ENCODE results near the gene KRTAP5-11. TPM values are rescaled to one million over a fixed set of nuclear protein-coding genes. Genes with fewer than 3 reads are reported as not detected.
"Not testable (repeated sequence)": the region's sequence is repeated elsewhere in the genome, so short reads cannot be mapped to it uniquely, and the experiment has no call there.

The KRTAP5-11 gene
- total RNA-seq, 1 donor from 2014 or later, result not detected

DNA sequence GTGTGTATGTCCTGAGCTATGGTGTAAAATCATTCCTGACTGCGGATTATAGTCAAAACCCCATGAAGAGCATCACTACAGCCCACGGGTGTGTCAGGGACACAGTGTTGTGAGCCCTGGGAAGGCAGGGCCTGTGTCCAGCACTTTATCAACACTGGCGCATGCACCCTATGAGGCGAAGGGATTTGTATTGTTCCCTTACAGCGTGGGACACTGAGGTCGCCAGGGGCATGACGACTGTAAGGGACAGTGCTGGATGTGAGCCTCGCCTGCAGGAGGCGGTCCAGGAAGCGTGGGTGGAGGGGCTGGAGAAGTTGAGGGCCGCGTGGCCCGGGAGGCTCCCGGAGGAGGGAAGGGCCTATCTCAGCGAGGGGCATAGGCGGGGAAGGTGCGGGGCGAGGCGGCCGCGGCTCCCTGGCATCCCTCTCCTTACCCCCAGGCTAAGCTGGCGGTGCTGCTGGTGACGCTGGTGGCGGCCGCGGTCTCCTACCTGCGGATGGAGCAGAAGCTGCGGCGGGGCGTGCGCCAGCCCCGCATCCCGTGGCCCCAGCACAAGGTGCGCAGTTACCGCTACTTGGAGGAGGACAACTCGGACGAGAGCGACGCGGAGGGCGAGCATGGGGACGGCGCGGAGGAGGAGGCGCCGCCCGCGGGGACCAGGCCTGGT, 24.3 kb upstream of the KRTAP5-11 start:
- not testable (repeated sequence) for H3K9me3 Mint-ChIP-seq; DNase-seq (ENCODE audit: low spot score in 2 of 2, unreplicated experiment in 2 of 2); H3K27ac Mint-ChIP-seq; H3K4me1 Mint-ChIP-seq; H3K36me3 Mint-ChIP-seq
- Mint-ChIP-seq H3K27me3 (ENCODE audit: low read depth) (peaks cover 83% of the 10 kb centered on the region), H3K4me3 (peak overlapping the region; percentile 40)

DNA sequence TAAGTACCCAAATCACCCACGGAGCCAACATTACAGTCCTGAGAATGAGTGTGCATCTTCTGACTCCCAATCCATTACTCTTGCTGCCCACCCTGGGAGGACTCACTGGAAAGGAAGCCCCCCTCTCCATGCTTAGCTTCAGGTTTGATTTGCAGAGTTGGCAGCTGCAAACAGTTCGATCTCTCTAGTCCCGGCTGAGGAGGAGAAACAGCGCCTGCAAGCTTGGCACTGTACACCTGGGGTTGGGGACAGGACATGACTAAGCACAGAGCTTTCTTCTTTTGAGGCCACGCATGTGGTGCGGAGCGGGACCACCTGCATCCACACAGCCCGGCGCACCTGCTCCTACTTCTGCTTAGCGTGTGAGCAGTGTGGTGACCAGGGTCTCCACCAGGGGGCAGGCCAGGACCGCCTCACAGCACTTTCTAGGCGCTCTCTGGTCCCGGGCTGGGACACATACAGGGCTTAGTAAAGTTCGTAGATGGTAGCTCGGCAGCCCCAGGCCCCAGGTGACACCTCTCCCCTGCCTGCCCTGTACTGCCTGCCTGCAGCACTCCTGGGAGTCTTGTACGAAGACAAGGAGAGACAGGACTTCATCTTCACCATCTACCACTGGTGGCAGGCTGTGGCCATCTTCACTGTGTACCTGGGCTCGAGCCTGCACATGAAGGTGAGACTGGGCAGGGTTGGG, 22.3 kb upstream of the KRTAP5-11 start:
- H3K4me3 Mint-ChIP-seq; H3K9me3 Mint-ChIP-seq; H3K36me3 Mint-ChIP-seq; DNase-seq (ENCODE audit: low spot score in 2 of 2, unreplicated experiment in 2 of 2); H3K27ac Mint-ChIP-seq; H3K4me1 Mint-ChIP-seq: not testable (repeated sequence)
- peaks cover 81% of the 10 kb centered on the region for H3K27me3 Mint-ChIP-seq (ENCODE audit: low read depth)
- TF ChIP-seq, protein P1, sequence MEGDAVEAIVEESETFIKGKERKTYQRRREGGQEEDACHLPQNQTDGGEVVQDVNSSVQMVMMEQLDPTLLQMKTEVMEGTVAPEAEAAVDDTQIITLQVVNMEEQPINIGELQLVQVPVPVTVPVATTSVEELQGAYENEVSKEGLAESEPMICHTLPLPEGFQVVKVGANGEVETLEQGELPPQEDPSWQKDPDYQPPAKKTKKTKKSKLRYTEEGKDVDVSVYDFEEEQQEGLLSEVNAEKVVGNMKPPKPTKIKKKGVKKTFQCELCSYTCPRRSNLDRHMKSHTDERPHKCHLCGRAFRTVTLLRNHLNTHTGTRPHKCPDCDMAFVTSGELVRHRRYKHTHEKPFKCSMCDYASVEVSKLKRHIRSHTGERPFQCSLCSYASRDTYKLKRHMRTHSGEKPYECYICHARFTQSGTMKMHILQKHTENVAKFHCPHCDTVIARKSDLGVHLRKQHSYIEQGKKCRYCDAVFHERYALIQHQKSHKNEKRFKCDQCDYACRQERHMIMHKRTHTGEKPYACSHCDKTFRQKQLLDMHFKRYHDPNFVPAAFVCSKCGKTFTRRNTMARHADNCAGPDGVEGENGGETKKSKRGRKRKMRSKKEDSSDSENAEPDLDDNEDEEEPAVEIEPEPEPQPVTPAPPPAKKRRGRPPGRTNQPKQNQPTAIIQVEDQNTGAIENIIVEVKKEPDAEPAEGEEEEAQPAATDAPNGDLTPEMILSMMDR (IDR thresholded peaks at IDR 0.05; ENCODE audit: unreplicated experiment), result peak; percentile 74

DNA sequence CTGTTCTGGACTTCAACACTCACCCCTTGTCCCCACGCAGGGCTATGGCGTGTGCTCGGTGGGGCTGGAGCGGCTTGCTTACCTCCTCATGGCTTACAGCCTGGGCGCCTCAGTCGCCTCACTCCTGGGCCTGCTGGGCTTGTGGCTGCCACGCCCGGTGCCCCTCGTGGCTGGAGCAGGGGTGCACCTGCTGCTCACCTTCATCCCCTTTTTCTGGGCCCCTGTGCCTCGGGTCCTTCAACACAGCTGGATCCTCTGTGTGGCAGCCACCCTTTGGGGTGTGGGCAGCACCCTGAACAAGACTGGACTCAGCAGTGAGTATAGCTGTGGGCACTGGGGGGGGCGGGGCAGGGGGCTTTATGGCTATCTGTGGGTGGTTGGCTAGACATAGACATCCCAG, 20.5 kb upstream of the KRTAP5-11 start:
- H3K36me3 Mint-ChIP-seq, H3K9me3 Mint-ChIP-seq, H3K4me3 Mint-ChIP-seq: not testable (repeated sequence)

DNA sequence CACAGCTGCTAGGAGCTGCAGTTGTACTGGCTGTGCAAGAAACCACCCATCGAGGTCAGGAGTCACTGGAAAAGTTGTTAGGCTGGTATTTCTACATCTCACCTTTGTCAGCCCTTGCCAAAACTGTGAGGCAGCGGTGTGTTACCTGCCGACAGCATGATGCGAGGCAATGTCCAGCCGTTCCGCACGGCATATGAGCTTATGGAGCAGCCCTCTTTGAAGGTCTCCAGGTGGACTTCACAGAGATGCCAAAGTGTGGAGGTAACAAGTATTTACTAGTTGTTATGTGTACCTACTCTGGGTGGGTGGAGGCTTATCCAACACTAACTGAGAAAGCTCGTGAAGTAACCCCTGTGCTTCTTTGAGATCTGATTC, 6.9 kb upstream of the KRTAP5-11 start:
- H3K27me3 Mint-ChIP-seq (ENCODE audit: low read depth); H3K27ac Mint-ChIP-seq; H3K36me3 Mint-ChIP-seq: not testable (repeated sequence)

More for the DNA sequence above, 20.5 kb upstream of the KRTAP5-11 start:
- DNase-seq (ENCODE audit: low spot score in 2 of 2, unreplicated experiment in 2 of 2); H3K27ac Mint-ChIP-seq; H3K4me1 Mint-ChIP-seq: not testable (repeated sequence)
- H3K27me3 Mint-ChIP-seq (ENCODE audit: low read depth), result peaks cover 78% of the 10 kb centered on the region

DNA sequence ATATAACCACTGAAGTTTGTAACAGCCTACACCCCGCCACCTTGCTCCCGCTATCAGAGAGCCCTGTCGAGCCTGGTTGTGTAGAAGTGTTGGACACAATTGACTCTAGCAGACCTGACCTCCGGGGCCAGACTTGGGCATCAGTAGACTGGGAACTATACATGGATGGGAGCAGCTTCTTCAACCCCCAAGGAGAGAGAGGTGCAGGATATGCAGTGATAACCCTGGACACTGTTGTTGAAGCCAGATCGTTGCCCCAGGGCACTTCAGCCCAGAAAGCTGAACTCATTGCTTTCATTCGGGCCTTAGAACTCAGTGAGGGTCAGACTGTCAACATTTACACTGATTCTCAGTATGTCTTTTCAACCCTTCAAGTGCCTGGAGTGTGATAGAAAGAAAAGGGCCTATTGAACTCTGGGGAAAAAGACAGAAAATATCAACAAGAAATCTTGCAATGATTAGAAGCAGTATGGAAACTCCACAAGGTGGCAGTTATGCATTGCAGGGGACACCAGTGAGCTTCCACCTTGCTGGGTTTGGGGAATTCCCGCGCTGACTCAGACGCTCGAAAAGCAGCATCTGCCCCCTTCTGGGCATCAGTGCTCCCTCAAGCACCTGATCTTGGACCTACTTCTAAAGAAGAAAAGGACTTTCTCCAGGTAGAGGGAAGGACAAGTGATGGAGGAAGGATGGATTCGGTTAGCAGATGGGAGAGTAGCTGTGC, 6.3 kb upstream of the KRTAP5-11 start:
- not testable (repeated sequence) for H3K4me3 Mint-ChIP-seq; DNase-seq (ENCODE audit: low spot score in 2 of 2, unreplicated experiment in 2 of 2); H3K36me3 Mint-ChIP-seq; H3K9me3 Mint-ChIP-seq; H3K27ac Mint-ChIP-seq
- Mint-ChIP-seq H3K4me1 (peaks cover 14% of the 10 kb centered on the region), H3K27me3 (ENCODE audit: low read depth) (peaks cover 10% of the 10 kb centered on the region)

More for the DNA sequence above, 6.9 kb upstream of the KRTAP5-11 start:
- H3K4me1 Mint-ChIP-seq, result peaks cover 14% of the 10 kb centered on the region
- H3K9me3 Mint-ChIP-seq; H3K4me3 Mint-ChIP-seq; DNase-seq (ENCODE audit: low spot score in 2 of 2, unreplicated experiment in 2 of 2): not testable (repeated sequence)

DNA sequence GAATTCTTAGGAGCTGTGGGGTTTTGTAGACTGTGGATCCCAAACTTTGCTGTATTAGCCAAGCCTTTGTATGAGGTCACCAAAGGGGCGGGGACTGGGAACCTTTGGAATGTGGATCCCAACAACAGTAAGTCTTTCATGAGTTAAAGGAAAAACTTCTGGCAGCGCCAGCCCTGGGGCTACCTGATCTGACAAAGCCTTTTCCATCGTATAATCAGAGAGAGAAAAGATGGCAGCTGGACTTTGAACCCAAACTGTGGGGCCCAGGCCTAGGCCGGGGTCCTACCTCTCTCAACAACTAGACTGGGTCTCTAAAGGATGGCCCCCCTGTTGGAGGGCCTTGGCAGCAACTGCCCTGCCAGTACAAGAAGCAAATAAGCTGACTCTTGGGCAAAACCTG, 5.6 kb upstream of the KRTAP5-11 start:
- Mint-ChIP-seq H3K27me3 (ENCODE audit: low read depth) (peaks cover 14% of the 10 kb centered on the region), H3K4me1 (peaks cover 14% of the 10 kb centered on the region)
- H3K4me3 Mint-ChIP-seq; H3K36me3 Mint-ChIP-seq; DNase-seq (ENCODE audit: low spot score in 2 of 2, unreplicated experiment in 2 of 2); H3K9me3 Mint-ChIP-seq; H3K27ac Mint-ChIP-seq: not testable (repeated sequence)

DNA sequence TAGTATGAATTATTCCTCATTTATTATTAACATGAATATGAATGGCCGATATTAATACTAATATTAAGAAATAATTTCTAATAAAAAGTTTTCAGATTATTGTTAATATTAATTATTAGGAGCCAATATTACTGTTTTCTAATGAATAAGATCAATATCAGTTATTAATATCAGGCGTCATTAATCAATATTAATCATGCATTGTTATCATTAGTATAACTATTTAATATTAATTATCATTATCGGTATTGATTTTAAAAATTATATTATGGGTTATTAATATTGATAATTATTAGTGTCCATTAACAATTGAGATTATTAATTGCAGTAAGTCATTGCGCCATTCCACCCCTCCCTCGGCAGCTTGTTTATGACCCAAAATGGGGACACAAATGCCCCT, 3.0 kb upstream of the KRTAP5-11 start:
- peaks cover 18% of the 10 kb centered on the region for H3K4me1 Mint-ChIP-seq
- not testable (repeated sequence) for DNase-seq (ENCODE audit: low spot score in 2 of 2, unreplicated experiment in 2 of 2); H3K36me3 Mint-ChIP-seq; H3K9me3 Mint-ChIP-seq; H3K4me3 Mint-ChIP-seq; H3K27ac Mint-ChIP-seq
- peaks cover 26% of the 10 kb centered on the region for H3K27me3 Mint-ChIP-seq (ENCODE audit: low read depth)

DNA sequence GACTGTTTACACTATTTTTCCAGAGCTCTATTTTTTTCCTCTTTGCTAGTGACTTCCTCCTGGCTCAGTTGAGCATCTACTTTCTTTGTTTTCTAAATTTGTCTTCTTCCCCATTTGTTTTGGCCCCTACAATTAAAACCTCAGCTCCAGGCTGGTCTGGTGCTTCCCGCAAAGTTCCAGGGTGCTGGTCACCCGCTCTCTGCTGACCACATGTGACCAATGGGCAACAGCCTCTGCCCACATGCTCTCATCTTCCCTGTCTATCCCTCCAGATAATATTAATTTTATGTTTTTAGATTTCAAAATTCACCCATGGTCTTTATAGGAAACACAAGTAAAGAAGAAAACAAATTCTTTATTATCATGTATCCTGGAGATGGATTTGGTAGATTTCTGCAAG, 294 bp upstream of the KRTAP5-11 start:
- H3K4me1 Mint-ChIP-seq, result peaks cover 21% of the 10 kb centered on the region
- not testable (repeated sequence) for H3K27ac Mint-ChIP-seq; H3K4me3 Mint-ChIP-seq; H3K9me3 Mint-ChIP-seq; H3K36me3 Mint-ChIP-seq; DNase-seq (ENCODE audit: low spot score in 2 of 2, unreplicated experiment in 2 of 2)
- H3K27me3 Mint-ChIP-seq (ENCODE audit: low read depth), result peaks cover 29% of the 10 kb centered on the region

DNA sequence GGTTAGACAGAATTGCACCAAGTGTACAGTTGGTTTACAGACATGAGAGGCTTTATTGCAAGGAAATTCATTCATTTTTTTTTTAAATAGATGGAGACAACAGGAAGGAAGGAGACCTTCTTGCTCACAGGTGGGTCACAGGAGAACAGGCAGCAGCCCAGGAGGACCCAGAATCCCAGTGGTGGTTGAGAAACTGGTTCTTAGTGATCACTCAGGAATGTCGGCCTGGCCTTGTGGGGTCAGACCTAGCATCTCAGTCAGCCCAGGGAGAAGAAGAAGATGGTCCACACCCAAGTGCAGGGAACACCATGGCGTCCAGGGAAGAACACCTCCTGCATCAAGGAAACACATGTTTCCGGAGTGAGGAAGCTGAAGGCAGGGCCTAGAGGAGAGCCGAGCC, 849 bp downstream of the KRTAP5-11 start:
- H3K27ac Mint-ChIP-seq, result no peak overlapping the region
- TF ChIP-seq, protein P1 (IDR thresholded peaks at IDR 0.05; ENCODE audit: unreplicated experiment), result no peak

More for the DNA sequence above, 849 bp downstream of the KRTAP5-11 start:
- H3K27me3 Mint-ChIP-seq (ENCODE audit: low read depth), result peaks cover 29% of the 10 kb centered on the region
- H3K4me1 Mint-ChIP-seq, result peaks cover 19% of the 10 kb centered on the region
- DNase-seq (ENCODE audit: low spot score in 2 of 2, unreplicated experiment in 2 of 2), result no peak
- H3K9me3 Mint-ChIP-seq, result no peaks in the 10 kb centered on the region
- H3K4me3 Mint-ChIP-seq, result no peak overlapping the region
- no peaks in the 10 kb centered on the region for H3K36me3 Mint-ChIP-seq
